ENCODE data around the gene CEMIP. TPM values are rescaled to one million over a fixed set of nuclear protein-coding genes. Genes with fewer than 3 reads are reported as not detected.

CEMIP gene
- polyA plus RNA-seq (2012; ENCODE audit: insufficient read depth, insufficient read length, low read depth), result 6.1 TPM

- Histone ChIP-seq H3K9me3 (no peaks in the 10 kb centered on the region), H3K36me3 (no peaks in the 10 kb centered on the region), H3K27me3 (peaks cover 39% of the 10 kb centered on the region), H3K4me1 (no peaks in the 10 kb centered on the region), H3K4me3 (ENCODE audit: low read depth, low read length) (peak within 1 kb of the TSS; percentile 45)
- DNase-seq, result peak; percentile 84
- TF ChIP-seq, protein P1, sequence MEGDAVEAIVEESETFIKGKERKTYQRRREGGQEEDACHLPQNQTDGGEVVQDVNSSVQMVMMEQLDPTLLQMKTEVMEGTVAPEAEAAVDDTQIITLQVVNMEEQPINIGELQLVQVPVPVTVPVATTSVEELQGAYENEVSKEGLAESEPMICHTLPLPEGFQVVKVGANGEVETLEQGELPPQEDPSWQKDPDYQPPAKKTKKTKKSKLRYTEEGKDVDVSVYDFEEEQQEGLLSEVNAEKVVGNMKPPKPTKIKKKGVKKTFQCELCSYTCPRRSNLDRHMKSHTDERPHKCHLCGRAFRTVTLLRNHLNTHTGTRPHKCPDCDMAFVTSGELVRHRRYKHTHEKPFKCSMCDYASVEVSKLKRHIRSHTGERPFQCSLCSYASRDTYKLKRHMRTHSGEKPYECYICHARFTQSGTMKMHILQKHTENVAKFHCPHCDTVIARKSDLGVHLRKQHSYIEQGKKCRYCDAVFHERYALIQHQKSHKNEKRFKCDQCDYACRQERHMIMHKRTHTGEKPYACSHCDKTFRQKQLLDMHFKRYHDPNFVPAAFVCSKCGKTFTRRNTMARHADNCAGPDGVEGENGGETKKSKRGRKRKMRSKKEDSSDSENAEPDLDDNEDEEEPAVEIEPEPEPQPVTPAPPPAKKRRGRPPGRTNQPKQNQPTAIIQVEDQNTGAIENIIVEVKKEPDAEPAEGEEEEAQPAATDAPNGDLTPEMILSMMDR (IDR thresholded peaks at IDR 0.05; ENCODE audit: low read depth, low read length), result peak; percentile 56
These were observed at the start of gene CEMIP for GRCh38 chr15:80778964-80779657. TSS of gene CEMIP (plus strand) at chr15:80779370. CDS start at chr15:80873880, 94,510 bp downstream.

DNA sequence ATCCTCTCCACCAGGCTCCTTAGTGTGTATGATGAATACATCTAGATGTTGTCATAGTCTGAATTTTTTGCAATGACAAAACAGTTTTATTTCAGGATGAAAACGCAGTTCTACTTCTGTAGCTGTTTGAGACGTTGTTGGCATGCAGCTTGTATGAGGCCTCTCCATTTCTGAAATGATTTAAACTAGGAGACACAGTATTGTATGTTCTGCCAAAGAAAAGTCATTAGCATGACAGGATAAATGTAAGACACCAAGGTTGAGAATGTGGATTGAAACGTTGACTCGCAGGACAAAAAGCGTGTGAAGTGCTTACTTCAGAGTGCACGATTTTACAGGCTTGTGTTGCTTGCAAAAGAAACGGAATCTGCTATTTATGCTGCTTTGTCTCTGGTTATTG, 48.8 kb upstream of the CEMIP start:
- no peak for DNase-seq
- Histone ChIP-seq H3K4me1 (no peaks in the 10 kb centered on the region), H3K27me3 (no peaks in the 10 kb centered on the region), H3K9me3 (no peaks in the 10 kb centered on the region), H3K36me3 (no peaks in the 10 kb centered on the region), H3K4me3 (ENCODE audit: low read depth, low read length) (no peak overlapping the region)
- TF ChIP-seq, protein P1 (IDR thresholded peaks at IDR 0.05; ENCODE audit: low read depth, low read length), result no peak

DNA sequence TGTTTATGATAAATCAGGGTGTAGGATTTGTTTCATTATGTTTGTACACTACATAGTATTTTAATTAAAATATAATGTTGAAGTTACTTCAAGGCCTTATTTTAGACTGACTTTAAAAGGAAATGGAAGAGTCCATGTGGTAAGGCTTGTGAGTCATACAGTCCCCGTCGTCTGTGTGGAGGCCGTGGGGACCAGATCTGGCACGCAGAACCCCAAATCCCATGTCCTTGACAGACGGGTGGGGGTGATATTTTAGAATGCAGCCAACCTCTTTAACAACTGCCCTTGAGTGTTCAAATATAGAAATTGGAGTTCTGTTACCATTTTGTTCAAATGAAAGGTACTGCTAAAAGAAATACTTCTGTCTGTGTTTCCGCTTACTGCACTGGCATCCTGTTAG, 48.2 kb upstream of the CEMIP start:
- DNase-seq, result no peak
- Histone ChIP-seq H3K27me3 (no peaks in the 10 kb centered on the region), H3K9me3 (no peaks in the 10 kb centered on the region), H3K4me1 (no peaks in the 10 kb centered on the region), H3K36me3 (no peaks in the 10 kb centered on the region), H3K4me3 (ENCODE audit: low read depth, low read length) (no peak overlapping the region)
- TF ChIP-seq, protein P1 (IDR thresholded peaks at IDR 0.05; ENCODE audit: low read depth, low read length), result no peak

- no peaks in the 10 kb centered on the region for H3K4me1 ChIP-seq
- H3K27me3 ChIP-seq, result no peaks in the 10 kb centered on the region
- no peaks in the 10 kb centered on the region for H3K36me3 ChIP-seq
- TF ChIP-seq, protein P1 (IDR thresholded peaks at IDR 0.05; ENCODE audit: low read depth, low read length), result no peak
- DNase-seq, result no peak
- H3K4me3 ChIP-seq (ENCODE audit: low read depth, low read length), result no peak overlapping the region
- no peaks in the 10 kb centered on the region for H3K9me3 ChIP-seq
These were observed 47.0 kb upstream of the CEMIP start for GRCh38 chr15:80732167-80732566.

DNA sequence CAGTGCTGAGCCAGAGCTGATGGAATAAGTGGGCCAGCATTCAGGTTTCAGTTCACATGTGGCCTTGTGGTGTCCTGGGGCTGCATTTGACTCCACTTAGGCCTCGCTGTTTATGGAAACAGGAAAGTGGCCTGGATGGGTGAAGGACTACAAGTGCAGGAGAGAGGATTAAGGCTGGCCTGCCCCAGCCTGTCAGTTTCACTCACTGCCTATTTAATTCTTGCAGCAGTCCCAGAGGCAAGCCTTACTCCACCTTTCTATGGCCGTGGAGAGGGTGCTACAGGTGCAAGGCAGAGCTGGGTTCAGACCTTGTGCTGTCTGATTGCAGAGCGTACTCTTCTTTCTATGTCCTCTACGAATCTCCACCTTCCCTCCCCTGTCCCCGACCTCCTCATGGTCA, 46.4 kb upstream of the CEMIP start:
- TF ChIP-seq, protein P1 (IDR thresholded peaks at IDR 0.05; ENCODE audit: low read depth, low read length), result no peak
- H3K4me1 ChIP-seq, result no peaks in the 10 kb centered on the region
- no peaks in the 10 kb centered on the region for H3K36me3 ChIP-seq
- H3K4me3 ChIP-seq (ENCODE audit: low read depth, low read length), result no peak overlapping the region
- no peaks in the 10 kb centered on the region for H3K27me3 ChIP-seq
- DNase-seq, result no peak
- H3K9me3 ChIP-seq, result no peaks in the 10 kb centered on the region

DNA sequence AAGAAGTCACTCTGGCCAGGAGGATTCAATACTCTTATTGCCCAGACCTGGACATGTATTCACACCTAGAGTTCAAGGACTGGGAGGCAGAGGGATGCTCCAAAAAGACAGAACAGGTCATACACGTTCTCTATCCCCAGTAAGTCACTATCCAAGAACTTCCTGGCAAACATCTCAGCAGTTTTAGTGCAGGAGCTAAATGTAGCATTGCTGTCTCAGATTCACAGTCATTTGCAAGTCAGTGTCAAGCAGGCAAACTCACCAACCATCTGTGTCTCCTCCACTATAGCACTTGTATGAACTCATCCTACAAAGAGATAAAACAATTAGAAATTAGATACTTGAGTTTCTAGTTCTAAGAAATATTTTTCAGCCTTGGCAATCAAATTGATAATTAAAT, 45.7 kb upstream of the CEMIP start:
- Histone ChIP-seq H3K4me1 (no peaks in the 10 kb centered on the region), H3K4me3 (ENCODE audit: low read depth, low read length) (no peak overlapping the region), H3K9me3 (no peaks in the 10 kb centered on the region), H3K27me3 (no peaks in the 10 kb centered on the region), H3K36me3 (no peaks in the 10 kb centered on the region)
- DNase-seq, result no peak
- TF ChIP-seq, protein P1 (IDR thresholded peaks at IDR 0.05; ENCODE audit: low read depth, low read length), result no peak
